Skeletal muscle satellite cell (primary cell): ENCODE data around the gene MAMDC2.
A peak's percentile ranks its signal among the peaks of the same experiment; 100 is the strongest.

Source experiments
- H3K27me3 ChIP-seq: 2 replicates; pipeline ENCODE4 v1.7.0; 2013; ENCODE audit warnings: low read length; ENCODE audit not compliant: control insufficient read depth, insufficient read depth
- H3K36me3 ChIP-seq: 2 replicates; pipeline ENCODE4 v1.7.0; 2013; ENCODE audit warnings: mild to moderate bottlenecking, control low read depth, low read length; ENCODE audit not compliant: insufficient read depth
- H3K4me1 ChIP-seq: 2 replicates; pipeline ENCODE4 v1.7.0; 2013; ENCODE audit warnings: low read length; ENCODE audit not compliant: control insufficient read depth, insufficient read depth
- H3K4me2 ChIP-seq: 2 replicates; pipeline ENCODE4 v1.7.0; 2013; ENCODE audit warnings: mild to moderate bottlenecking, low read length
- H3K4me3 ChIP-seq: 2 replicates; pipeline ENCODE4 v1.7.0; 2013; ENCODE audit warnings: low read length
- H3K9ac ChIP-seq: 2 replicates; pipeline ENCODE4 v1.7.0; 2013; ENCODE audit warnings: mild to moderate bottlenecking, low read depth, low read length, moderate library complexity
- H3K9me3 ChIP-seq: replicated peaks from 2 replicates; pipeline ENCODE4 v1.7.0; 2013; ENCODE audit warnings: mild to moderate bottlenecking, control low read depth, low read length

The MAMDC2 gene

DNA sequence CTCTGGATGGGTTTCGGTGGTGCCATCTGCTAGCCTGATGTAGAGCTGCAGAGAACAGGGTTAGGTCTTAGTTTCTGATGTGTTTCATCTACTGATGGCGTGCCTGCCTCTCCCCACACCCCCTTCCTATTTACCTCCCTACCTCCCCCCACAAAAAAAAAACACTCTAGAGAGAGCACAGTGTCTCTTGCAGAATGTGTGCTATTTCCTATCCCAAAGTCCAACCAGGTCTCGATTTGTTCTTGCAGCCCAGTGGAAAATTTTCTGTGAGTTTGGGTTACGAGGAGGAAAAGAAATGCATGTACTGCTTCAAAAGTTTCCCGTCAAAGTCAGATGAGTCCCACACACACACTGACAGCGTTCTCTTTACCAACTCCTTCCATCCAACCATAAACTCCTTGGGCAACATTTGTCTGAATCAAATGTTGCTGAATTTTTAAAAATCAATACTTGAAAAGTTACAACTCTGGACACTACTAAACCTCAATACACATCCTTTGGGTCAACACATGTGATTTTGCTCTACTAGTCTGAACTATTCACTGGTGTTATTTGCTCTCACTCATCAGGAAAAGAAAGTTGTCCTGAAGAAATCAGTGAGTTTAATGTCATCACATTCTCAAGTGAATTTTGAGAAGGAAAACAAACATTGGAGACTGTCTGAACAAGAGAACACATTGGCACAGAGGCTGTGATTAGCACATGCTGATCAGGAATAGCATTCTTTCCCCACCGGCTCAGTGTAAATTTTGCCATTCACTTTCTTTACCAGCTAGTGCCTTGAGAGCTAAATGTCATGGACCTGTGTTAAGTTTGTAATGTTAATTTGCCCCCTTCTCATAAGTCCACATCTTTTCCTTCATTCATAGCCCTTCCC is 84.1 kb downstream of the MAMDC2 start:
- H3K36me3 ChIP-seq, result no peaks in the 10 kb centered on the region

DNA sequence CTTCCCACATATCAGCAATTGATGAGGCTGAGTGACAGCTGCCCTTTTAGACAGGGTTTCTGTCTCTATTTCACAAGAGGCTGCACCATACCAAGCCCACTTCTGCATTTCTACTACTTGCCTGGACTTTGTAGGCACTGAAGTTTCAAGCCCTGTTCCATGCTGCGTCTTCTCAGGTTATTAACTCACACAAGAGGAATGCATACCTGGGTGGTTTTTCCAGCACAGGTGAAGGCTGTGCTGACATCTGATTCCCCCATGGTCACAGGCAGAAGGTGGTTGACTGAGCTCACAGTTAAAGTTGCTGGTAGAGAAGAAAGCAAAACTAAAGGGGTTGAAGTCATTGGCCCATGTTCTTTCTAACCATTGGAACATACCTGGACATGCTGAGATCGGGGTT is 86.6 kb downstream of the MAMDC2 start:
- Histone ChIP-seq H3K4me1 (peaks cover 39% of the 10 kb centered on the region), H3K36me3 (no peaks in the 10 kb centered on the region), H3K9me3 (no peaks in the 10 kb centered on the region), H3K4me2 (no peak overlapping the region), H3K27me3 (no peaks in the 10 kb centered on the region), H3K9ac (no peak overlapping the region), H3K4me3 (no peak overlapping the region)

More for the DNA sequence above, 84.1 kb downstream of the MAMDC2 start:
- Histone ChIP-seq H3K9me3 (no peaks in the 10 kb centered on the region), H3K4me2 (no peak overlapping the region), H3K4me1 (peaks cover 14% of the 10 kb centered on the region), H3K9ac (no peak overlapping the region), H3K4me3 (no peak overlapping the region), H3K27me3 (no peaks in the 10 kb centered on the region)

DNA sequence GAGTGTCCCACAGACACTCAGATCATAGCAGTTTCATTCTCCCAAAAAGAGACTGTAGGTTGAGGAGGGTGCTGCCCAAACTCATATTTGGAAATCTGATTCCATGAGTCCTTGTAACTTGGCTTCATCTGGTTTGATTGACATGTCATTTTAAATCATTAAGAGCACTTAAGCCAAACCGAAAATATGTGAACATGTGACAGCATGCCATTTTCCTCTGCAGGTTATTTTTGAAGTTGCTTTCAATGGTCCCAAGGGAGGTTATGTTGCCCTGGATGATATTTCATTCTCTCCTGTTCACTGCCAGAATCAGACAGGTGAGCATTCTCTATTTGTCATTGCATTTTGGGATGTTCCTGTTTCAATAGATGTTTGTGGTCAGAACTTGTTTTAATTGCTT is 87.6 kb downstream of the MAMDC2 start:
- Histone ChIP-seq H3K9ac (no peak overlapping the region), H3K4me1 (peaks cover 47% of the 10 kb centered on the region), H3K36me3 (no peaks in the 10 kb centered on the region), H3K27me3 (no peaks in the 10 kb centered on the region), H3K4me2 (no peak overlapping the region), H3K4me3 (no peak overlapping the region), H3K9me3 (no peaks in the 10 kb centered on the region)

DNA sequence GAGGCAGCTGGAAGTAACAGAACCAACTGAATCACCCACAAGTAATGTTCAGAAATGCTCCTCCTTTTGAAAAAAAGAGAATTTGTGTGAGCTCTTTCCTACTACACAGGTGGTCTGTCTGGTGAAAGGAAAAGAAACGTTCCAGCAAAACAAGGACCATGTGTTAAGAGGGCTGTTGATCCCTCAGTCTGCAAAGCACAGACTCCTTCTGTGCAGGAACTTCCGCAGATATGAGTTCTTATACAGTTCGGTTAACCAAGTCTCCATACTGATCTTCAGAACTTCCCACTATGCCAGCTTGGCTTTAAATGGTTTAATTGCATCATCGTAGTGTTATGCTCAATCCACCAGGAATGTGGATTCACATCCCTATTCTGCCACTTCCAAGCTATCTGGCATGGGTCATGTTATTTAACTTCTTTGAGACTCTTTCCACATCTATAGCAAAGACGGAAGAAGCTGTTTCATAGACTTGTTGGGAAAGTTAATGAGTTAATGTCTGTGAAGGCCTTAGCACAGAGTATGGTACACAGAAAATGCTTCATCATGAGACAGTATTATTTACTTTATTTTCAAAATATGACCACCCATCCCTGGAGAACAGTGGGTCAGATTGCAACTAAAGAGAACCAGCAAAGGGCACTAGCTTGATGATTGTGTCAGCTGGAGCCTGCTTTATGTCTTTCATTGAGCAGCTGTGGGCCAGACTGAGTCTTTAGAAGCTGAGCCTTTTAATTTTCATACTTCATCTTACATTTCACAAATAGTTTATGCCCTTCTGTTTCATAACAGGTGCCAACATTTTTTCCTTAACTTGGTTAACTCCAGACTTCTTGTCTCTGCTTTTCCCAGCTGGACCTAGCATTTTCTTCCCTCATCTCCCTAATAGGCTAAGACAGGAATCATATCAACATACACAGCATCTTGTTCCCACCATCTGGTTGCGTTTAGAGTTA is 89.9 kb downstream of the MAMDC2 start:
- peaks cover 58% of the 10 kb centered on the region for H3K4me1 ChIP-seq
- H3K4me2 ChIP-seq, result peak overlapping the region; percentile 55
- H3K9ac ChIP-seq, result peak overlapping the region; percentile 55
- no peak overlapping the region for H3K4me3 ChIP-seq
- H3K36me3 ChIP-seq, result no peaks in the 10 kb centered on the region
- H3K27me3 ChIP-seq, result no peaks in the 10 kb centered on the region
- no peaks in the 10 kb centered on the region for H3K9me3 ChIP-seq

DNA sequence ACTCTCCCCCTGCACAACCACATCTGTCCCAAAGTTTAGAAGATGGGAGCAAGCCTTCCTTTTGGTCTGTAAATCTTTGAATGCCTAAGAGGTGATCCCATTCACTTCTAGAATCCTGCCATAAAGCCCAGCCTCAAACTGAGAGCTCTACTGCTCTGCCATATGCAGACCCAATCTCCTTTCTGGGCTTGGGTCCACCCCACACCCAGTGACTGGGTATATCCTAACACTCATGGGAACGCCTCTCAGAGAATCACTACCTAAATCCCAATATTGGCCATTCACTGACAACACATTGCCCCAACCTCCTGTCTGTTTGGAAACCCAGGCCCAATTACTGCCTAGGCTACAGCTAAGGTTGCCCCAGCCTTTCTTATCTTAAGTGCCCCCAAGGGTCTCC is 90.7 kb downstream of the MAMDC2 start:
- Histone ChIP-seq H3K9ac (peak overlapping the region; percentile 55), H3K4me3 (no peak overlapping the region), H3K27me3 (no peaks in the 10 kb centered on the region), H3K9me3 (no peaks in the 10 kb centered on the region), H3K4me2 (no peak overlapping the region), H3K36me3 (no peaks in the 10 kb centered on the region), H3K4me1 (peaks cover 58% of the 10 kb centered on the region)

DNA sequence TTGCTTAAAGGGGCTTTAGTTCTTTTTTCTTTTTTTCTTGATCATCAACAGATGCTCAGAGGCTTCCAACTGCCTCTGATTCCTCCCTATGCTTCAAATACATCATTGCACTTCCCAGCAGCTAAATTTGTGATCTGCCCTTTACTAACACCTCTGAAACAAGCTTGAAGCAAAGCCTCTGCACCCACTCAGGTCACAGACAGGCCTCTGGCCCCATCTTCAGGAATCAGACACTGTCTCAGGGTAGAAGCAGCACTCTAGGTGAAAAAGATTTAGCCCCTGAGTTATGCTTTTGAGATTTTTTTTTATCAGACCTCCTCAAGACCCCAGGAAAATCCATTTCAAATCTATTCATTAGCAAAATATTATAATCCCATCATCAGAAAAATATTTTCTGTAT is 91.5 kb downstream of the MAMDC2 start:
- H3K27me3 ChIP-seq, result no peaks in the 10 kb centered on the region

DNA sequence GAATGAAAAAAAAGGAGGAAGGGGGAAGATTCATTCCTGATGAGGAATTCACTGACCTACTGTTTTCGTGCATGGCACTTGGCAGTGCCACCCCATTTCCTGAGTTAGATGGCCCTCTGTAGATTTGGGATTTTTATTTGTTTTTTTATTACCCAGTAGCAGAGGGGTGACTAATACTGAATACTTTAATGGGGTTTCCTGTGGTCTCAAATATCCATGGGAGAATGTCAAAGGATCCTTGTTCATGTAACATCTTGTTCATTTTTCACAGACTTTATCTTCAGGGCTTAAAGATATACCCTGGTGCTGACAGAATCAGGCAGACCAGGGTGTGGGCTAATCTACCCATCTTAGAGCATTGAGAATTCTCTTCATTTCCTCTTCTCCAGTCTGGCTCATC is 93.0 kb downstream of the MAMDC2 start:
- no peak overlapping the region for H3K4me3 ChIP-seq
- no peaks in the 10 kb centered on the region for H3K36me3 ChIP-seq
- no peaks in the 10 kb centered on the region for H3K9me3 ChIP-seq
- peak overlapping the region; percentile 52 for H3K4me2 ChIP-seq
- H3K9ac ChIP-seq, result peak overlapping the region; percentile 49
- H3K4me1 ChIP-seq, result peaks cover 58% of the 10 kb centered on the region
- no peaks in the 10 kb centered on the region for H3K27me3 ChIP-seq

More for the DNA sequence above, 91.5 kb downstream of the MAMDC2 start:
- peaks cover 58% of the 10 kb centered on the region for H3K4me1 ChIP-seq
- no peak overlapping the region for H3K4me3 ChIP-seq
- H3K9me3 ChIP-seq, result no peaks in the 10 kb centered on the region
- H3K9ac ChIP-seq, result peak overlapping the region; percentile 48
- no peak overlapping the region for H3K4me2 ChIP-seq
- H3K36me3 ChIP-seq, result no peaks in the 10 kb centered on the region

DNA sequence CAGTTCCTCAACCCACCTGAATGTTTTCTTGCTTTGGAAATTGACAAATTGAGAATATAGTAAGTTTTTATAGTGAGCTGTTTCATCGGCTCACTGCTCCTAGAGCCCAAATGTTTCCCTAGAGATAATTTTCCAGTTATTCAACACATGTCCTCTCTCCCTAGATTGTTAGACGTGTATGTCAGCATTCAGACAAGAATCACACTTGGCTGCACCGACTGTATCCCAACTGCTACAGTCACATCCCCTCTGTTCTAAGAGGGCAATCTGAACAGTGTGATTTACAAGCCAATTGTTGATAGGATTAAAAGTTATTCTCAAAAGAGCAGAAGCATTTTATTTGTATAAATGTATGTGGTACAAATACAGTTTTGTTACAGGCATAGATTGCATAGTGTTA is 93.9 kb downstream of the MAMDC2 start:
- Histone ChIP-seq H3K27me3 (no peaks in the 10 kb centered on the region), H3K9me3 (no peaks in the 10 kb centered on the region), H3K4me2 (no peak overlapping the region), H3K9ac (no peak overlapping the region), H3K36me3 (no peaks in the 10 kb centered on the region), H3K4me3 (no peak overlapping the region), H3K4me1 (peaks cover 57% of the 10 kb centered on the region)

DNA sequence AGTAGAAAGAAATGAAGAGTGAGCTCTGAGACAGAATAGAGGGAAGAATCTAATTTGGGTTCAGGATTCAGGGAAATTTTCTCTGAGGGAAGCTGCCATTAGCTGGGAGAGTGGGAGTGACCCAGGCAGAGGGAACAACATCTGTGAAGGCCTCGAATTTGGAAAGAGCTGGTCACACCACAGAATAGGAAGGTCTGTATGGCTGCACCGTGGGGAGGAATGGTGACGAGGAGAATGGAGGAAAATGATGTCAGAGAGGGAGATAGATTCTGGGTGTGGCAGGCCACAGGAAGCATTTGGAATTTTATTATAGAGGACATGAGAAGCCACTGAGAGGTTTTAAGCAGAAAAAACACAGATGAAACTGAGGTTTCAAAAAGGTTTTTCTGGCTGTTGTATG is 98.5 kb downstream of the MAMDC2 start:
- H3K4me2 ChIP-seq, result no peak overlapping the region
- H3K9ac ChIP-seq, result no peak overlapping the region
- no peaks in the 10 kb centered on the region for H3K27me3 ChIP-seq
- H3K4me1 ChIP-seq, result peaks cover 11% of the 10 kb centered on the region
- H3K9me3 ChIP-seq, result no peaks in the 10 kb centered on the region
- no peaks in the 10 kb centered on the region for H3K36me3 ChIP-seq
- no peak overlapping the region for H3K4me3 ChIP-seq

DNA sequence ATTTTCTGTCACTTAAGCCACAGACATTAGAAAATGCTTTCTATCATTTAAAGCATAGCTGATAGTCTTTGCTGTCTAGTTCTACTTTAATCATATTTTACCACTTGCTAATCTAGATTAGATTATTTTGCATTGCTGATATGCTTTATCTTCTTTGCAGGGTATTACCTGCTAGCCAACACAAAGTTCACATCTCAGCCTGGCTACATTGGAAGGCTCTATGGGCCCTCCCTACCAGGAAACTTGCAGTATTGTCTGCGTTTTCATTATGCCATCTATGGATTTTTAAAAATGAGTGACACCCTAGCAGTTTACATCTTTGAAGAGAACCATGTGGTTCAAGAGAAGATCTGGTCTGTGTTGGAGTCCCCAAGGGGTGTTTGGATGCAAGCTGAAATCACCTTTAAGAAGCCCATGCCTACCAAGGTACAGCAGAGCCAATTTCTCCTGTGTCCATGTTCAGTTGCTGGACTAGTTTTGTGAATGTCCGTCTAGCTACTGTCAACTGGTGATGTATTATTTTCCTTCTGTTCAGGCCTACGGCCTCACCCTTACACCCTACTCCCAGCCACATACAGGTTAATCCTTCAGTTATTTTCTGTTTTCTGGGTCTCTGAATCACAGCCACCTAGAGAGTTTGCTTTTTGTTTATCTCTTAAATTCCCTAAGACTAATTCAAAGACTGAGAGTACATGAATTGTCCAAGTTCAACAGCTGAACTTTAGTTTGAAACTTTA is 99.9 kb downstream of the MAMDC2 start:
- Histone ChIP-seq H3K4me2 (no peak overlapping the region), H3K4me3 (no peak overlapping the region), H3K9ac (no peak overlapping the region), H3K4me1 (no peaks in the 10 kb centered on the region), H3K9me3 (no peaks in the 10 kb centered on the region), H3K27me3 (no peaks in the 10 kb centered on the region), H3K36me3 (no peaks in the 10 kb centered on the region)

DNA sequence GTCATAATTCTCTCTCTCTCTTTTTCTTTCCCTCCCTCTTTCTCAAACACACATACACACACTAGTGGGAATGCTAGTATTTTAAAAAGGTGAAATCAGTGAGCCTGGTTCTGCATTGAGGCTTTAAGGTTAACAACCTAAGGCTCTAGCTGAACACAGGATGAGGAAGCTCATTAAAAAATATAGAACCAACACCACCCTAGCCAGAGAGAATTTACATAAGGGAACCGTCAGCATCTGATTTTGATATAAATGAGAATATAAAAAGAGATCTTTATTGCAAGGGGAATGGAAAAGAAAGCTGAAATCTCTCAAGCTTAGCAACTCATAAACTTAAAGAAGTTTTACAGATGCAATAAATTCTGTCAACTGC is 100.5 kb downstream of the MAMDC2 start:
- Histone ChIP-seq H3K9me3 (no peaks in the 10 kb centered on the region), H3K4me2 (no peak overlapping the region), H3K4me3 (no peak overlapping the region), H3K4me1 (no peaks in the 10 kb centered on the region), H3K36me3 (no peaks in the 10 kb centered on the region), H3K27me3 (no peaks in the 10 kb centered on the region), H3K9ac (no peak overlapping the region)
